ENCODE measurements around the gene ADCY10. TPM values are rescaled to one million over a fixed set of nuclear protein-coding genes. Genes with fewer than 3 reads are reported as not detected.
"Not testable (repeated sequence)": the region's sequence is repeated elsewhere in the genome, so short reads cannot be mapped to it uniquely, and the experiment has no call there.

Gene ADCY10
- total RNA-seq, 1 experiment from 2014 or later, result 0.10 TPM

GRCh38 chr1:167933788-167934187 is 19.9 kb upstream of the ADCY10 start:
- in situ Hi-C loops (cut with HindIII; ENCODE audit: low pct_unique_long_range_greater_than_20kb, low sequenced_read_pairs), result no loop called here
- POLR2A ChIA-PET, result no interaction called here

GRCh38 chr1:167929725-167930124 is 15.8 kb upstream of the ADCY10 start:
- Histone ChIP-seq H3K27ac (ENCODE audit: low read length) (peak overlapping the region; percentile 42; the same call in 1 of the 2 replicates), H3K36me3 (ENCODE audit: control insufficient read depth, insufficient read depth, low read length) (no peaks in the 10 kb centered on the region), H3K4me3 (ENCODE audit: low read depth in 2 of 2, low read length in 2 of 2) (no peak overlapping the region), H3K27me3 (ENCODE audit: control insufficient read depth, insufficient read depth, low read length) (no peaks in the 10 kb centered on the region), H3K9me3 (ENCODE audit: control insufficient read depth, insufficient read depth, low read depth, low read length) (no peaks in the 10 kb centered on the region), H3K4me1 (ENCODE audit: control insufficient read depth, insufficient read depth, low read length) (peaks cover 55% of the 10 kb centered on the region)
- ChIA-PET CTCF (no interaction called here), POLR2A (no interaction called here)
- intact Hi-C loops (cut with micrococcal nuclease; ENCODE audit: unreplicated experiment) (loop anchor here (5.0 kb wide), 1 partner anchor 207 kb away; the partner anchor contains the start of gene MPZL1), in situ Hi-C loops (cut with HindIII; ENCODE audit: low pct_unique_long_range_greater_than_20kb, low sequenced_read_pairs) (no loop called here)
- no peak for TF ChIP-seq CTCF (IDR thresholded peaks at IDR 0.05)
- TF ChIP-seq TCF7L2 (IDR thresholded peaks at IDR 0.05; ENCODE audit: low read depth, low read length), result no peak
- no peak for TF ChIP-seq POLR2AphosphoS5 (IDR thresholded peaks at IDR 0.05; ENCODE audit: low read depth, low read length)
- no peak for TF ChIP-seq SIN3A (IDR thresholded peaks at IDR 0.05; ENCODE audit: borderline replicate concordance, insufficient read depth, low read depth, low read length)
- TF ChIP-seq, protein P1, sequence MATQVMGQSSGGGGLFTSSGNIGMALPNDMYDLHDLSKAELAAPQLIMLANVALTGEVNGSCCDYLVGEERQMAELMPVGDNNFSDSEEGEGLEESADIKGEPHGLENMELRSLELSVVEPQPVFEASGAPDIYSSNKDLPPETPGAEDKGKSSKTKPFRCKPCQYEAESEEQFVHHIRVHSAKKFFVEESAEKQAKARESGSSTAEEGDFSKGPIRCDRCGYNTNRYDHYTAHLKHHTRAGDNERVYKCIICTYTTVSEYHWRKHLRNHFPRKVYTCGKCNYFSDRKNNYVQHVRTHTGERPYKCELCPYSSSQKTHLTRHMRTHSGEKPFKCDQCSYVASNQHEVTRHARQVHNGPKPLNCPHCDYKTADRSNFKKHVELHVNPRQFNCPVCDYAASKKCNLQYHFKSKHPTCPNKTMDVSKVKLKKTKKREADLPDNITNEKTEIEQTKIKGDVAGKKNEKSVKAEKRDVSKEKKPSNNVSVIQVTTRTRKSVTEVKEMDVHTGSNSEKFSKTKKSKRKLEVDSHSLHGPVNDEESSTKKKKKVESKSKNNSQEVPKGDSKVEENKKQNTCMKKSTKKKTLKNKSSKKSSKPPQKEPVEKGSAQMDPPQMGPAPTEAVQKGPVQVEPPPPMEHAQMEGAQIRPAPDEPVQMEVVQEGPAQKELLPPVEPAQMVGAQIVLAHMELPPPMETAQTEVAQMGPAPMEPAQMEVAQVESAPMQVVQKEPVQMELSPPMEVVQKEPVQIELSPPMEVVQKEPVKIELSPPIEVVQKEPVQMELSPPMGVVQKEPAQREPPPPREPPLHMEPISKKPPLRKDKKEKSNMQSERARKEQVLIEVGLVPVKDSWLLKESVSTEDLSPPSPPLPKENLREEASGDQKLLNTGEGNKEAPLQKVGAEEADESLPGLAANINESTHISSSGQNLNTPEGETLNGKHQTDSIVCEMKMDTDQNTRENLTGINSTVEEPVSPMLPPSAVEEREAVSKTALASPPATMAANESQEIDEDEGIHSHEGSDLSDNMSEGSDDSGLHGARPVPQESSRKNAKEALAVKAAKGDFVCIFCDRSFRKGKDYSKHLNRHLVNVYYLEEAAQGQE (IDR thresholded peaks at IDR 0.05; ENCODE audit: insufficient read depth in 1 of 2, low read depth in 2 of 2, low read length in 1 of 2), result no peak
- BruUV-seq (replicated peaks), result no TSS peak
- ATAC-seq, result no peak
- DNase-seq (ENCODE audit: low read depth, low spot score), result no peak

More at GRCh38 chr1:167933788-167934187, 19.9 kb upstream of the ADCY10 start:
- DNase-seq (ENCODE audit: low read depth, low spot score) (no peak), ATAC-seq (no peak)
- no peak for TF ChIP-seq CTCF (IDR thresholded peaks at IDR 0.05)
- no peak for TF ChIP-seq POLR2AphosphoS5 (IDR thresholded peaks at IDR 0.05; ENCODE audit: low read depth, low read length)
- TF ChIP-seq, protein P1 (IDR thresholded peaks at IDR 0.05; ENCODE audit: insufficient read depth in 1 of 2, low read depth in 2 of 2, low read length in 1 of 2), result no peak
- no peak for TF ChIP-seq SIN3A (IDR thresholded peaks at IDR 0.05; ENCODE audit: borderline replicate concordance, insufficient read depth, low read depth, low read length)
- no peak for TF ChIP-seq TCF7L2 (IDR thresholded peaks at IDR 0.05; ENCODE audit: low read depth, low read length)
- Histone ChIP-seq H3K4me3 (ENCODE audit: low read depth in 2 of 2, low read length in 2 of 2) (peak overlapping the region; percentile 95 to 96; a peak in 3 of 4 replicates), H3K27me3 (ENCODE audit: control insufficient read depth, insufficient read depth, low read length) (no peaks in the 10 kb centered on the region), H3K9me3 (ENCODE audit: control insufficient read depth, insufficient read depth, low read depth, low read length) (no peaks in the 10 kb centered on the region), H3K4me1 (ENCODE audit: control insufficient read depth, insufficient read depth, low read length) (peaks cover 37% of the 10 kb centered on the region), H3K36me3 (ENCODE audit: control insufficient read depth, insufficient read depth, low read length) (no peaks in the 10 kb centered on the region; the same call in none of the 2 replicates), H3K27ac (ENCODE audit: low read length) (peak overlapping the region; percentile 99)
- BruUV-seq (replicated peaks), result no TSS peak
- CTCF ChIA-PET, result no interaction called here
- intact Hi-C loops (cut with micrococcal nuclease; ENCODE audit: unreplicated experiment), result no loop called here

DNA sequence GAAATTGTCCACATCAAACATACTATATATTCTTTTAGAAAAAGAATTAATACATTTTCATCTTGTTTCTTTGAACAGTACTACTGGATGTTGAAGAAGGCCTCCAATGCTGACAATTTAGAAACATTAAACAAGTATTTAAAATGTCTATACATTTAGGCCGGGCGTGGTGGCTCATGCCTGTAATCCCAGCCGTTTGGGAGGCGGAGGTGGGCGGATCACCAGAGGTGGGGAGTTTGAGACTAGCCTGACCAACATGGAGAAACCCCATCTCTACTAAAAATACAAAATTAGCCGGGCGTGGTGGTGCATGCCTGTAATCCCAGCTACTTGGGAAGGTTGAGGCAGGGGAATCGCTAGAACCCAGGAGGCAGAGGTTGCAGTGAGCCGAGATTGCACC is 15.0 kb upstream of the ADCY10 start:
- CTCF ChIA-PET, result interaction anchor here (0.6 kb wide), 1 partner anchor 11 kb away, joined by 5 read pairs; no protein-coding TSS in a partner anchor
- BruUV-seq (replicated peaks); H3K9me3 ChIP-seq (ENCODE audit: control insufficient read depth, insufficient read depth, low read depth, low read length); in situ Hi-C loops (cut with HindIII; ENCODE audit: low pct_unique_long_range_greater_than_20kb, low sequenced_read_pairs); POLR2A ChIA-PET; H3K27me3 ChIP-seq (ENCODE audit: control insufficient read depth, insufficient read depth, low read length); DNase-seq (ENCODE audit: low read depth, low spot score); ATAC-seq; H3K36me3 ChIP-seq (ENCODE audit: control insufficient read depth, insufficient read depth, low read length): not testable (repeated sequence)
- Histone ChIP-seq H3K4me1 (ENCODE audit: control insufficient read depth, insufficient read depth, low read length) (peaks cover 48% of the 10 kb centered on the region), H3K27ac (ENCODE audit: low read length) (peak overlapping the region; percentile 92), H3K4me3 (ENCODE audit: low read depth in 2 of 2, low read length in 2 of 2) (peak overlapping the region; percentile 30 to 32)
- intact Hi-C loops (cut with micrococcal nuclease; ENCODE audit: unreplicated experiment), result loop anchor here (5.0 kb wide), 1 partner anchor 207 kb away; the partner anchor contains the start of gene MPZL1
